ENCODE results near the gene TEC. TPM values are rescaled to one million over a fixed set of nuclear protein-coding genes. Genes with fewer than 3 reads are reported as not detected.
A peak's percentile ranks its signal among the peaks of the same experiment; 100 is the strongest.

Gene TEC
- polyA plus RNA-seq, 1 donor from 2014 or later, result not detected

GRCh38 chr4:48093991-48094416 lies 175.6 kb downstream of the TEC start:
- Histone ChIP-seq H3K9me3 (ENCODE audit: low read length) (no peaks in the 10 kb centered on the region), H3K4me2 (ENCODE audit: low read length) (no peak overlapping the region), H3K36me3 (ENCODE audit: insufficient read depth, low read length) (no peaks in the 10 kb centered on the region), H3F3A (ENCODE audit: insufficient read depth, low read length, poor library complexity, severe bottlenecking) (no peaks in the 10 kb centered on the region), H4K20me1 (ENCODE audit: insufficient read depth) (no peaks in the 10 kb centered on the region), H3K9ac (ENCODE audit: low read length) (no peak overlapping the region), H2AFZ (ENCODE audit: low read depth, low read length) (no peak overlapping the region), H3K79me2 (replicated peaks; ENCODE audit: insufficient read depth, low read length) (no peaks in the 10 kb centered on the region), H3K27ac (ENCODE audit: low read length) (no peak overlapping the region), H3K9me2 (ENCODE audit: insufficient read depth, low read length) (no peaks in the 10 kb centered on the region), H3K4me3 (ENCODE audit: low read length) (no peak overlapping the region), H3K27me3 (ENCODE audit: insufficient read depth, low read depth, low read length) (no peaks in the 10 kb centered on the region)
- TF ChIP-seq EP300 (conservative IDR thresholded peaks at IDR 0.05; ENCODE audit: poor library complexity, severe bottlenecking), result no peak
- TF ChIP-seq MXI1 (conservative IDR thresholded peaks at IDR 0.05; ENCODE audit: poor library complexity, severe bottlenecking), result no peak
- no peak for TF ChIP-seq REST (IDR thresholded peaks at IDR 0.05; ENCODE audit: borderline replicate concordance)
- no peak for TF ChIP-seq POLR2AphosphoS5 (IDR thresholded peaks at IDR 0.05)

GRCh38 chr4:48090621-48091020 lies 179.0 kb downstream of the TEC start:
- no peak overlapping the region for H2AFZ ChIP-seq (ENCODE audit: low read depth, low read length)
- H3K27ac ChIP-seq (ENCODE audit: low read length), result no peak overlapping the region
- TF ChIP-seq MXI1 (conservative IDR thresholded peaks at IDR 0.05; ENCODE audit: poor library complexity, severe bottlenecking), result no peak
- no peak for TF ChIP-seq REST (IDR thresholded peaks at IDR 0.05; ENCODE audit: borderline replicate concordance)
- TF ChIP-seq EP300 (conservative IDR thresholded peaks at IDR 0.05; ENCODE audit: poor library complexity, severe bottlenecking), result peak; percentile 33
- TF ChIP-seq POLR2AphosphoS5 (IDR thresholded peaks at IDR 0.05), result peak; percentile 65
- H3F3A ChIP-seq (ENCODE audit: insufficient read depth, low read length, poor library complexity, severe bottlenecking), result no peaks in the 10 kb centered on the region
- H3K79me2 ChIP-seq (replicated peaks; ENCODE audit: insufficient read depth, low read length), result no peaks in the 10 kb centered on the region
- no peaks in the 10 kb centered on the region for H3K36me3 ChIP-seq (ENCODE audit: insufficient read depth, low read length)
- H3K9me2 ChIP-seq (ENCODE audit: insufficient read depth, low read length), result no peaks in the 10 kb centered on the region
- no peaks in the 10 kb centered on the region for H4K20me1 ChIP-seq (ENCODE audit: insufficient read depth)
- H3K4me3 ChIP-seq (ENCODE audit: low read length), result no peak overlapping the region
- no peak overlapping the region for H3K4me2 ChIP-seq (ENCODE audit: low read length)
- no peaks in the 10 kb centered on the region for H3K27me3 ChIP-seq (ENCODE audit: insufficient read depth, low read depth, low read length)
- H3K9me3 ChIP-seq (ENCODE audit: low read length), result no peaks in the 10 kb centered on the region
- no peak overlapping the region for H3K9ac ChIP-seq (ENCODE audit: low read length)

- H3K9ac ChIP-seq (ENCODE audit: low read length), result no peak overlapping the region
- H2AFZ ChIP-seq (ENCODE audit: low read depth, low read length), result no peak overlapping the region
- H3K36me3 ChIP-seq (ENCODE audit: insufficient read depth, low read length), result no peaks in the 10 kb centered on the region
- no peaks in the 10 kb centered on the region for H3K27me3 ChIP-seq (ENCODE audit: insufficient read depth, low read depth, low read length)
- H3K9me3 ChIP-seq (ENCODE audit: low read length), result no peaks in the 10 kb centered on the region
- no peaks in the 10 kb centered on the region for H3K9me2 ChIP-seq (ENCODE audit: insufficient read depth, low read length)
- no peaks in the 10 kb centered on the region for H3F3A ChIP-seq (ENCODE audit: insufficient read depth, low read length, poor library complexity, severe bottlenecking)
- no peak overlapping the region for H3K4me3 ChIP-seq (ENCODE audit: low read length)
- H3K27ac ChIP-seq (ENCODE audit: low read length), result no peak overlapping the region
- no peaks in the 10 kb centered on the region for H3K79me2 ChIP-seq (replicated peaks; ENCODE audit: insufficient read depth, low read length)
- H4K20me1 ChIP-seq (ENCODE audit: insufficient read depth), result no peaks in the 10 kb centered on the region
- H3K4me2 ChIP-seq (ENCODE audit: low read length), result no peak overlapping the region
- TF ChIP-seq SMC3 (conservative IDR thresholded peaks at IDR 0.05; ENCODE audit: poor library complexity) (no peak), POLR2AphosphoS5 (IDR thresholded peaks at IDR 0.05) (no peak), CTCF (IDR thresholded peaks at IDR 0.05; ENCODE audit: poor library complexity, severe bottlenecking) (no peak), RAD21 (conservative IDR thresholded peaks at IDR 0.05) (no peak), REST (IDR thresholded peaks at IDR 0.05; ENCODE audit: borderline replicate concordance) (no peak), EP300 (conservative IDR thresholded peaks at IDR 0.05; ENCODE audit: poor library complexity, severe bottlenecking) (no peak), MXI1 (conservative IDR thresholded peaks at IDR 0.05; ENCODE audit: poor library complexity, severe bottlenecking) (no peak), TAF1 (IDR thresholded peaks at IDR 0.05; ENCODE audit: low read depth) (no peak)
Observed at GRCh38 chr4:48085821-48086589, 183.6 kb downstream of the TEC start.
